ENCODE measurements around the gene PPP1R18.

DNA sequence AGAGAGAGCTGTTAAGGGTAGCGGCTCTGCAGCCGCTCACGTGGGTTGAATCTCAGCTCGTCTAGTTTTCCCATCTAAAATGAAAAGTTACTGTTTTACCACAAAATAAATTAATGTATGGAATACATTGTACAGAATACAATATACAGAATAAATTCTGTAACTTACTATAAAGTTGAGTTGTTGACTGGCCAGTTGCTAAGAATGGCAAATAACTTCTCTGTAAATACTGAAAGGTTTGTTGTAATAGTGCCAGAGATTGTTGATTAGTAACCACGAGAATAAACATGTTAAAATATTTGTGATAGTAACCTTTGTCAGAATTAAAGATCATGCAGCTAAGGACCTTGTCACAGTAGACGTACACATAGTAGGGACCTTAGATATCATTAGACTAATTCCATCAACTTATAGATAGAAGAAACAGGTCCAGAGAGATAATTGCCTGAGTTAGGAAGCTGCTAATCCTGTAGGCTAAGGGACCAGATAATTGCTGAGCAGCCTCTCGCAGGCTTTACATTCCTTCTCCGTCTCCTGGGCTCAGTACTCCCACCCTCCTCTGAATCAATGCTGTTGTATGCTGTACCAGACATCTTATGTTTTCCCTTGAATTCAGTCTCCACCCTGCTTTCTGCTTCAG is 4.9 kb upstream of the PPP1R18 start:
- TF ChIP-seq CTCF (IDR thresholded peaks at IDR 0.05) = no peak
- no peak for TF ChIP-seq POLR2A (IDR thresholded peaks at IDR 0.05)
